Naive thymus-derived CD8-positive, alpha-beta T cell (primary cell): ENCODE measurements around the gene DEF6. TPM values are rescaled to one million over a fixed set of nuclear protein-coding genes. Genes with fewer than 3 reads are reported as not detected.
"Not testable (repeated sequence)": the region's sequence is repeated elsewhere in the genome, so short reads cannot be mapped to it uniquely, and the experiment has no call there.

Source experiments
- ATAC-seq, 2 donors: fragments of 150-1000 bp; cut with Tn5 transposase in 1 of 2; sonication (Bioruptor Pico), chemical (Tn5 transposase) in 1 of 2; 1 replicate in 1 of 2; 2 replicates in 1 of 2; pipeline ENCODE4 v1.10.0; 2021; ENCODE audit warnings: mild to moderate bottlenecking in 2 of 2, moderate library complexity in 2 of 2
- POLR2A ChIA-PET: fragments of 350-600 bp; sonication (Branson Sonifier 250); formaldehyde crosslinking; loops from one replicate; lab custom pipeline; 2021; ENCODE audit warnings: antibody characterized with exemption; lab: Charles Lee
- DNase-seq, 10 donors: peaks; one replicate each; pipeline versions ENCODE4 v3.0.0 to v3.0.0-alpha.2; 2020 to 2022
- H3K27ac Mint-ChIP-seq, 10 donors: one replicate each; pipeline ENCODE4 v1.8.0; 2020 to 2022; ENCODE audit warnings: mild to moderate bottlenecking in 10 of 10, mixed read lengths in 10 of 10, moderate library complexity in 4 of 10, inconsistent platforms in 1 of 10
- H3K27me3 Mint-ChIP-seq, 5 donors: one replicate each; pipeline ENCODE4 v1.8.0; 2021 to 2022; ENCODE audit warnings: mixed read lengths in 5 of 5
- H3K36me3 Mint-ChIP-seq, 3 donors: one replicate each; pipeline ENCODE4 v1.8.0; 2020 to 2022; ENCODE audit warnings: mixed read lengths in 3 of 3, mild to moderate bottlenecking in 2 of 3, inconsistent platforms in 1 of 3
- H3K4me1 Mint-ChIP-seq, 4 donors: one replicate each; pipeline ENCODE4 v1.8.0; 2021 to 2022; ENCODE audit warnings: mixed read lengths in 4 of 4
- H3K4me3 Mint-ChIP-seq, 10 donors: one replicate each; pipeline ENCODE4 v1.8.0; 2020 to 2022; ENCODE audit warnings: mild to moderate bottlenecking in 10 of 10, mixed read lengths in 10 of 10, moderate library complexity in 6 of 10, inconsistent platforms in 1 of 10
- H3K9me3 Mint-ChIP-seq, 9 donors: one replicate each; pipeline ENCODE4 v1.8.0; 2020 to 2022; ENCODE audit warnings: mixed read lengths in 9 of 9, mild to moderate bottlenecking in 3 of 9, inconsistent platforms in 1 of 9, moderate library complexity in 1 of 9
- polyA plus RNA-seq, 3 donors: library from polyadenylated mRNA; unstranded; fragments of 300-500 nt; fragmentation: Illumina TruSeq; gene quantifications; one replicate each; pipeline ENCODE4 v1.2.3, GENCODE V29; 2021
- total RNA-seq, 8 experiments: library from RNA in 2 of 8; stranded (reverse) in 2 of 8; gene quantifications; one replicate each; pipeline ENCODE4 v1.2.3 and lab custom pipeline; 2021 to 2026

The DEF6 gene
- total and polyA plus RNA-seq, 5 experiments from 2014 or later = 93.7 to 268 (median 196) TPM

DNA sequence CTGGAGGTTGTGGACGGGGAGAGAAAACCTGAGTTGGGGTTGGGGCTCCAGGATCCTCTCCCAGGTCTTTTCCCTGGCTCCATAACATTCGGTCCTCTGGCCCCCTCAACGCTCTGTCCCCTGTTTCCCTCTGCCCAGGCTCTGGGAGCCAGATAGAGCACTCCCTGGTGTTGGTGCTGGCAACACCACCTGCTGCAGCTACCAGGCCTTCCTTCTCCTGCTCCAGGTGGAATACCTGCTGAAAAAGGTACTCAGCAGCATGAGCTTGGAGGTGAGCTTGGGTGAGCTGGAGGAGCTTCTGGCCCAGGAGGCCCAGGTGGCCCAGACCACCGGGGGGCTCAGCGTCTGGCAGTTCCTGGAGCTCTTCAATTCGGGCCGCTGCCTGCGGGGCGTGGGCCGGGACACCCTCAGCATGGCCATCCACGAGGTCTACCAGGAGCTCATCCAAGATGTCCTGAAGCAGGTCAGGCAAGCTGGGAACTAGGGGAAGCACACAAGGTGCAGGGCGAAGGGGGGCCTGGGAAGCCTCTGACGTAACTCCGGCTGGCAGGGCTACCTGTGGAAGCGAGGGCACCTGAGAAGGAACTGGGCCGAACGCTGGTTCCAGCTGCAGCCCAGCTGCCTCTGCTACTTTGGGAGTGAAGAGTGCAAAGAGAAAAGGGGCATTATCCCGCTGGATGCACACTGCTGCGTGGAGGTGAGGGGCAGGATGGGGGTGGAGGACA lies 14.6 kb downstream of the DEF6 start:
- H3K36me3 Mint-ChIP-seq = peaks cover 5 to 70% (median 27%) of the 10 kb centered on the region in 3 donors
- H3K4me3 Mint-ChIP-seq = peak overlapping the region; percentile 76 to 90 (median 84)
- no peak for DNase-seq
- H3K9me3 Mint-ChIP-seq = no peaks in the 10 kb centered on the region
- peak in 1 of 2 donors; percentile 3 for ATAC-seq
- H3K4me1 Mint-ChIP-seq = peaks cover 42 to 93% (median 89%) of the 10 kb centered on the region in 4 donors
- no peaks in the 10 kb centered on the region for H3K27me3 Mint-ChIP-seq
- peak overlapping the region; percentile 97 to 100 (median 99) for H3K27ac Mint-ChIP-seq
- POLR2A ChIA-PET = interaction anchor here (0.6 to 26.4 kb wide), 9 partner anchors 9 to 162 kb away, joined by 3 to 766 read pairs (median 4); partner anchors contain the start of genes DEF6 and RPL10A

DNA sequence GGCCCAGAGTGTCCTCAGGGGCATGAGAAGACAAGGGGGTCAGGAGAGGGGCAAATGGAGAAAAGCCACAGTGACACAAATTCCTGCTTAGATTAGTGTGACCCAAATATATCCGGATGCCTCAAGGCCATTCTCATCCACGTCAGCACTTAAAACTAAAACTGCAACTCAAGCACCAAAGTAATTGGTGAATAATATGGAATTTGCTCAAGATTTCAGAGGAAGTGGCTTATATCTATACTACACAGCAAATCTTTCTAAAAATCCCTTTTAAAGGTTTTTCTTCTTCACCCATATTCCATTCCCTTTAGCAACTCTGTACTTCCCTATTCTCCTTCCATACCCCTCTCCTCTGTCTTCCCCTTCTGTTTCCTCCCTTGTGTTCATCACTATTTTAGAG lies 15.2 kb downstream of the DEF6 start:
- Mint-ChIP-seq H3K4me1 (peaks cover 42 to 93% (median 87%) of the 10 kb centered on the region in 4 donors), H3K9me3 (no peaks in the 10 kb centered on the region), H3K4me3 (peak overlapping the region; percentile 65 to 90 (median 84)), H3K36me3 (peaks cover 5 to 70% (median 27%) of the 10 kb centered on the region in 3 donors), H3K27me3 (no peaks in the 10 kb centered on the region), H3K27ac (peak overlapping the region; percentile 97 to 100 (median 99))
- POLR2A ChIA-PET = interaction anchor here (0.6 to 26.4 kb wide), 5 partner anchors 8 to 161 kb away, joined by 3 to 766 read pairs (median 4); partner anchors contain the start of gene DEF6
- ATAC-seq = no peak
- no peak for DNase-seq

DNA sequence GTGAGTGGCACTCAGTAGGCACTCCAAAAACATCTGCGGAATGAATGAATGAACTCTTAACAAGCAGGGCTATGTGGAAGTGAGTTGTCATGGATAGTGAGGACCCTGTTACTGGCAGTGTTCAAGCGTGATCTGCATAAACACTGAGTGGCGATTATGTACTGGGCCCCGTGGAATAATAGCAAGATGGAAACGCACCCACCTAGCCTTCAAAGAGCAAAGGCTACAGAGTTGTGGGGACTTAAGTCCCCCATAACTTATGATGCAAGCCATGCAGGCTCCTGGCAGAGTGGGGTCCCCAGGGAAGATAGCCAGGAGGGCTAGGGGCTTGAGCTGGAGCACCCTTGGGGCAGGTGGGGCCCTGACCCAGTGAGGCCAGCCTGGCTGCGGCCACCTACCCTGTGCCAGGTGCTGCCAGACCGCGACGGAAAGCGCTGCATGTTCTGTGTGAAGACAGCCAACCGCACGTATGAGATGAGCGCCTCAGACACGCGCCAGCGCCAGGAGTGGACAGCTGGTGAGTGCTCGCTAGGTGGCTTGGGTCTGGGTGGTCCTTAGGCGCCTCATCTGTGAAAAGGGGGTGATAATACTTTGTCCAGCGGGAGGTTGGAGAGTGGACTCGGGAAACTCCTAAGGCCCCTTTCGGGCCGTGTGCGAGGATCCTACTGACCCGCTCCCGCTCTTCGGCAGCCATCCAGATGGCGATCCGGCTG lies 20.0 kb downstream of the DEF6 start:
- no peaks in the 10 kb centered on the region for H3K27me3 Mint-ChIP-seq
- no peak for DNase-seq

DNA sequence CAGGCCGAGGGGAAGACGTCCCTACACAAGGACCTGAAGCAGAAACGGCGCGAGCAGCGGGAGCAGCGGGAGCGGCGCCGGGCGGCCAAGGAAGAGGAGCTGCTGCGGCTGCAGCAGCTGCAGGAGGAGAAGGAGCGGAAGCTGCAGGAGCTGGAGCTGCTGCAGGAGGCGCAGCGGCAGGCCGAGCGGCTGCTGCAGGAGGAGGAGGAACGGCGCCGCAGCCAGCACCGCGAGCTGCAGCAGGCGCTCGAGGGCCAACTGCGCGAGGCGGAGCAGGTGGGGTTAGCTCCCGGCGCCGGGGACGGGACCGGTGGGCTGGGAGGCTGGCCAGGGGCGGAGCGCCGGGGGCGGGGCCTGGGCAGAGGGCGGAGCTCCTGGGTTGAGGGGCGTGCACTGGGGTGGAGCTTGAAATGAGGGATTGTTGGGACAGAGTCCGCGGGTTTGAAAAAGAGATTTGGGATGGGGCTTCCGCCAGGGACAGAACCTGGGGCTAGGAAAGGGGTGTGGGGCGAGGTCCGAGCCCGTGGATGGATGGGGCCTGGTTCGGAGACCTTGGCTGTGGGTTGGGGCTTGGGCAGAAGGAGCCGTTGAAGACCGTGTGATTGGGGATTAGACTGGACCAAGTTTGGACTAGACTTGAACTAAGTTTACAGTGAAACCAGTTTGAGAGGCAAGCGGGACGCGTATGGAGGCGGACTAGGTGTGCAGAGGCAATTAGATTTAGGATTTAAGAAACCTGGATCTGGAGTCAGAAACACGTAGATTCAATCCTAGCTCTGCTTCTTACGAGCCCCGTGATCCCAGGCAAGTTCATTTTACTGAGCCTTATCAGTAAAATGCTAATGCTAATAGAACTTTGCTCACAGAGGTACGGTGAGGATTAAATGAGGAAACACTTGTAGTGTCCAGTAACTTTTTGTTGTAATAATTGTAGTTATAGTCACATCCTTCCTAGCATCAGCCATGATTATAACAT lies 20.9 kb downstream of the DEF6 start:
- no peak for ATAC-seq
- H3K9me3 Mint-ChIP-seq = no peaks in the 10 kb centered on the region
- H3K4me3 Mint-ChIP-seq = no peak overlapping the region
- H3K27me3 Mint-ChIP-seq = no peaks in the 10 kb centered on the region
- peak overlapping the region in 8 of 10 donors; percentile 43 to 79 (median 62) for H3K27ac Mint-ChIP-seq
- POLR2A ChIA-PET = interaction anchor here (1.0 to 26.4 kb wide), 2 partner anchors 15 to 54 kb away, joined by 3 to 766 read pairs; partner anchors contain the start of gene DEF6
- H3K36me3 Mint-ChIP-seq = peaks cover 13 to 89% (median 46%) of the 10 kb centered on the region in 3 donors
- peaks cover 24 to 63% (median 51%) of the 10 kb centered on the region in 4 donors for H3K4me1 Mint-ChIP-seq
- DNase-seq = no peak

More for the DNA sequence above, 20.0 kb downstream of the DEF6 start:
- Mint-ChIP-seq H3K36me3 (peaks cover 11 to 87% (median 46%) of the 10 kb centered on the region in 3 donors), H3K4me3 (no peak overlapping the region), H3K27ac (peak overlapping the region in 7 of 10 donors; percentile 59 to 100 (median 76)), H3K9me3 (no peaks in the 10 kb centered on the region), H3K4me1 (peaks cover 28 to 70% (median 56%) of the 10 kb centered on the region in 4 donors)
- no peak for ATAC-seq
- POLR2A ChIA-PET = interaction anchor here (0.6 to 26.4 kb wide), 4 partner anchors 12 to 226 kb away, joined by 3 to 766 read pairs (median 4); partner anchors contain the start of gene DEF6

DNA sequence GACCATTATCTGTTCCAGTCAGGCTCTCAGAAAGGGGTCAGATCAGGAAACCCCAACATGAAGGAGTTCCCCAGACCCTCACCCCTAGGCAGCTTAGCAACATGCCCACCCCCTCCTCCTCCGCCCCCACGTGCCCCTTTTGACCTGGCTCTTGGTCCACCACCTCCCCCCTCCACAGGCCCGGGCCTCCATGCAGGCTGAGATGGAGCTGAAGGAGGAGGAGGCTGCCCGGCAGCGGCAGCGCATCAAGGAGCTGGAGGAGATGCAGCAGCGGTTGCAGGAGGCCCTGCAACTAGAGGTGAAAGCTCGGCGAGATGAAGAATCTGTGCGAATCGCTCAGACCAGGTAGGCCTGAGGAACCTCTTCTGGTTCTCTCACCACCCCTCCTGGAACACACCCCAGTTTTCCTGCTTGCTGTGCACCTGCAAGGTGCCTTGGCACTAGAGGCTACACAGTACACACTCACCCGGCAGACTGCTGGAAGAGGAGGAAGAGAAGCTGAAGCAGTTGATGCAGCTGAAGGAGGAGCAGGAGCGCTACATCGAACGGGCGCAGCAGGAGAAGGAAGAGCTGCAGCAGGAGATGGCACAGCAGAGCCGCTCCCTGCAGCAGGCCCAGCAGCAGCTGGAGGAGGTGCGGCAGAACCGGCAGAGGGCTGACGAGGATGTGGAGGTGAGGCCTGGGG lies 21.9 kb downstream of the DEF6 start:
- Mint-ChIP-seq H3K9me3 (no peaks in the 10 kb centered on the region), H3K4me1 (peaks cover 22 to 56% (median 42%) of the 10 kb centered on the region in 4 donors), H3K4me3 (no peak overlapping the region), H3K36me3 (peaks cover 13 to 88% (median 45%) of the 10 kb centered on the region in 3 donors), H3K27ac (peak overlapping the region in 5 of 10 donors; percentile 31 to 87 (median 49)), H3K27me3 (no peaks in the 10 kb centered on the region)
- POLR2A ChIA-PET = interaction anchor here (26.4 kb wide), 1 partner anchor 16 kb away, joined by 766 read pairs; the partner anchor contains the start of gene DEF6
- no peak for DNase-seq
- no peak for ATAC-seq

DNA sequence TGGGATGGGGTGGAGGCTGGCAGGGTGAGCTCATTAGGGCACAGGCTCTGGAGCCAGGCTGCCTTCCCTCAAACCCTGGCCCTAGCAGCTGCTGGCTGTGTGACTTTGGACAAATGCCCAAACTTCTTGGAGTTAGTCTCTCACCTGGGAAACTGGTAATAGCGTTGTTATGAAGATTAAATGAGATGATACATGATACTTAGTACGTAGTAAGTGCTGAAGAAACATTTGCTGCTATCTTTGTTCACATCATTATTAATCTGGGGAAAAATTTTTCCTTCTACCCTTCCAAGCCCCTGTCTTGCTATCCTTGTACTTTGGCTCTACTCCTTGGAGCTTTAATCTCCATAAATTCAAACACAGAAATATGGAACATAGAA lies 22.4 kb downstream of the DEF6 start:
- Mint-ChIP-seq H3K36me3 (peaks cover 13 to 88% (median 40%) of the 10 kb centered on the region in 3 donors), H3K4me1 (peaks cover 20 to 50% (median 37%) of the 10 kb centered on the region in 4 donors), H3K9me3 (no peaks in the 10 kb centered on the region), H3K27ac (peak overlapping the region in 7 of 10 donors; percentile 30 to 90 (median 53)), H3K27me3 (no peaks in the 10 kb centered on the region), H3K4me3 (no peak overlapping the region)
- POLR2A ChIA-PET = interaction anchor here (26.4 kb wide), 1 partner anchor 16 kb away, joined by 766 read pairs; the partner anchor contains the start of gene DEF6
- no peak for DNase-seq
- ATAC-seq = no peak

DNA sequence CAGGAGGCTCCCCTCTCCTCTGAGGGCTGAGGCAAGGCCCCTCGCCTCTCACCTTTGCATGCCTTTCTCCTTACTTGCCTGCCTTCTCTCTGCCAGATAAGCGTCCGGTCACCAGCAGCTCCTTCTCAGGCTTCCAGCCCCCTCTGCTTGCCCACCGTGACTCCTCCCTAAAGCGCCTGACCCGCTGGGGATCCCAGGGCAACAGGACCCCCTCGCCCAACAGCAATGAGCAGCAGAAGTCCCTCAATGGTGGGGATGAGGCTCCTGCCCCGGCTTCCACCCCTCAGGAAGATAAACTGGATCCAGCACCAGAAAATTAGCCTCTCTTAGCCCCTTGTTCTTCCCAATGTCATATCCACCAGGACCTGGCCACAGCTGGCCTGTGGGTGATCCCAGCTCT lies 23.5 kb downstream of the DEF6 start:
- DNase-seq = no peak
- no peak for ATAC-seq
- Mint-ChIP-seq H3K4me1 (peaks cover 18 to 44% (median 30%) of the 10 kb centered on the region in 4 donors), H3K9me3 (no peaks in the 10 kb centered on the region), H3K27me3 (no peaks in the 10 kb centered on the region), H3K27ac (peak overlapping the region in 9 of 10 donors; percentile 22 to 92 (median 76)), H3K36me3 (peaks cover 13 to 89% (median 37%) of the 10 kb centered on the region in 3 donors), H3K4me3 (no peak overlapping the region)
- POLR2A ChIA-PET = interaction anchor here (26.4 kb wide), 1 partner anchor 17 kb away, joined by 766 read pairs; the partner anchor contains the start of gene DEF6

DNA sequence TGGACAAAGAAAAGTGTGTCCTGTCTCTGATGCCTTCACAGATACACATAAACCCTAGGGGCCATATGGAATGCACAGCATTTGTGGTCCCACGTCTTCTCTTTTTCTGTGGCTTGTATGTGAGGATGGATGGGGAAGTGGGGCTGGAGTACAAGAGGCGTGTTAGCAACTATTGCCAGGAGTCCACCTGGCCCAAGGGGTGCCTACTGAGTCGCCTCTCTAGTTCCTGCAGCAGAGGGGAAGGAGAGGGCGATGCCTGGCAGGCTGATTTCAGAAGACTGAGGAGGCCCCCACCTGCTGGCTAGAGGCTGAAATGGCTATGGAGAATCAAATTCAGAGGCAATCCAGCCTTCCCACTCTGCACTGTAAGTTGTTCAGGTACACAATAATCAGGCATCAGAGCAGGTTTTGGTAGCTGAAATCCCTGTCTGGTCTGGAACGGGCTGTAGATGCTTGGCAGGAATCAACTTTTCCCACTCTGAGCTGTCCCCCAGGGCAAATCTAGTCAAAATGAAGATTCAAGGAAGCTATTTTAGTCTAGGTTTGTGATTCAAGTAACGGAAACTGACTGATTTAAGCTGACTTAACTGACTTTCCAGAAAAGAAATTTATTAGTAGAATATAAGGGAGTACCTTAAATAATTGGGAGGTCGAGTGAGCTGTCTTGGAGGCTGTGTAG lies 29.9 kb downstream of the DEF6 start:
- POLR2A ChIA-PET = interaction anchor here (1.4 to 26.4 kb wide), 2 partner anchors 14 to 24 kb away, joined by 4 to 766 read pairs; partner anchors contain the start of gene DEF6
- peaks cover 9 to 30% (median 26%) of the 10 kb centered on the region in 4 donors for H3K4me1 Mint-ChIP-seq

DNA sequence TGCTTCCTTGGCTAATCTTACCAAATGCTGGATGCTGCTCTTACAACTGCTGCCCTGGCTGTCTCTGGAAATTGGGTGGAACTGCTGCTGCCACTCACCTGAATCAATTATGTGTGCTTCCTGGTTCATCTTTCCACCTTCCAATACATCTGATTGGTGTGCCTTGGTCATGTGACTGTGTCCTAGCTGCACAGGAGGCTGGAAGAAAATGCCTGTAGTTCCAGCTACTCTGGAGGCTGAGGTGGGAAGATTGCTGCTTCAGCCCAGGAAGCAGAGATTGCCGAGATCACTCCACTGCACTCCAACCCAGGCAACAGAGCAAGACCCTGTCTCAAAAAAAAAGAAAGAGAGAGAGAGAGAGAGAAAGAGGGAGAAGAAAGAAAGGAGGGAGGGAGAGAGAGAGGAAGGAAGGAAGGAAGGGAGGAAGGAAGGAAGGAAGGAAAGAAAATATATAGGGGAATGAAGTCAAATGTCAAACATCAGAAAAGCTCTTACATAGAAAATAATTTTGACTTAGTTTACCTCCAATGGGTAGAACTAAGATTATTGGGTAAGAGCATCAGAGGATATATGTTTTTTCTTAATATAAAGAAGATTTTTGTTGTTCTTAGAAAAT lies 30.6 kb downstream of the DEF6 start:
- Mint-ChIP-seq H3K27me3 (no peaks in the 10 kb centered on the region), H3K4me3 (no peak overlapping the region), H3K4me1 (peaks cover 10 to 35% (median 30%) of the 10 kb centered on the region in 4 donors), H3K27ac (peak overlapping the region in 9 of 10 donors; percentile 39 to 91 (median 78)), H3K9me3 (peaks cover 0 to 5% (median 0%) of the 10 kb centered on the region in 9 donors), H3K36me3 (peaks cover 0 to 31% (median 7%) of the 10 kb centered on the region in 3 donors)
- no peak for DNase-seq
- POLR2A ChIA-PET = interaction anchor here (0.6 to 26.4 kb wide), 4 partner anchors 14 to 119 kb away, joined by 3 to 766 read pairs (median 4); partner anchors contain the start of gene DEF6
- ATAC-seq = no peak

More for the DNA sequence above, 29.9 kb downstream of the DEF6 start:
- peak overlapping the region in 4 of 10 donors; percentile 24 to 47 (median 34) for H3K4me3 Mint-ChIP-seq
- peaks cover 4 to 38% (median 9%) of the 10 kb centered on the region in 3 donors for H3K36me3 Mint-ChIP-seq
- H3K27ac Mint-ChIP-seq = peak overlapping the region; percentile 14 to 94 (median 86)
- DNase-seq = peak; percentile 58 to 88 (median 76)
- ATAC-seq = peak; percentile 75 to 84
- H3K27me3 Mint-ChIP-seq = no peaks in the 10 kb centered on the region
- H3K9me3 Mint-ChIP-seq = no peaks in the 10 kb centered on the region

DNA sequence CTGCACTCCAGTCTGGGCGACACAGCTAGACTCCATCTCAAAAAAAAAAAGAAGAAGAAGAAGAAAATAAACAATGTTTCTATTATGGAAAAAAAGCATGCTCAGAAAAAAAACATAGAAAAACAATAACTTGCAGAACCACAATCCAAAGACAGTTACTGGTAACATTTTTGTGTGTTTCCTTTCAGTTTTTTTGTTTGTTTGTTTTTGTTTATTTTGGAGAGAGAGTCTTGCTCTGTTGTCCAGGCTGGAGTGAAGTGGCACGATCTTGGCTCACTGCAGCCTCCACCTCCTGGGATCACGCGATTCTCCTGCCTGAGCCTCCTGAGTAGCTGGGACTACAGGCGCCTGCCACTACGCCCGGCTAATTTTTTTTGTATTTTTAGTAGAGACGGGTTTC lies 31.3 kb downstream of the DEF6 start:
- ATAC-seq, H3K4me3 Mint-ChIP-seq, DNase-seq, H3K27me3 Mint-ChIP-seq, H3K9me3 Mint-ChIP-seq: not testable (repeated sequence)
- H3K4me1 Mint-ChIP-seq = peaks cover 10 to 35% (median 32%) of the 10 kb centered on the region in 4 donors
- peaks cover 0 to 24% (median 7%) of the 10 kb centered on the region in 3 donors for H3K36me3 Mint-ChIP-seq
- POLR2A ChIA-PET = interaction anchor here (0.6 to 26.4 kb wide), 7 partner anchors 12 to 139 kb away, joined by 3 to 766 read pairs (median 4); partner anchors contain the start of genes DEF6 and RPL10A
- peak overlapping the region in 4 of 10 donors; percentile 15 to 91 (median 68) for H3K27ac Mint-ChIP-seq
